NCI-H1105 treated with DMSO at 0.1 percent for 48 hours (cell line): ENCODE data around the gene MCF2L2.

Experiments
- DNase-seq: peaks from one replicate; lab custom pipeline; 2025; lab: John Stamatoyannopoulos, UW

Gene MCF2L2

GRCh38 chr3:183327343-183327742, 101.1 kb downstream of the MCF2L2 start:
- no peak for DNase-seq

- DNase-seq, result no peak
Measured at GRCh38 chr3:183324083-183324482, 104.3 kb downstream of the MCF2L2 start.

- no peak for DNase-seq
Measured at GRCh38 chr3:183319371-183319770, 109.0 kb downstream of the MCF2L2 start.

GRCh38 chr3:183318877-183319276, 109.5 kb downstream of the MCF2L2 start:
- no peak for DNase-seq

- no peak for DNase-seq
Measured at GRCh38 chr3:183317886-183318865, 110.2 kb downstream of the MCF2L2 start.

- DNase-seq, result no peak
Measured at GRCh38 chr3:183317271-183317670, 111.1 kb downstream of the MCF2L2 start.

- no peak for DNase-seq
Measured at GRCh38 chr3:183315739-183316138, 112.7 kb downstream of the MCF2L2 start.

GRCh38 chr3:183313764-183314163, 114.7 kb downstream of the MCF2L2 start:
- DNase-seq, result no peak

- no peak for DNase-seq
Measured at GRCh38 chr3:183313351-183313750, 115.1 kb downstream of the MCF2L2 start.

- no peak for DNase-seq
Measured at GRCh38 chr3:183312433-183312832, 116.0 kb downstream of the MCF2L2 start.

GRCh38 chr3:183310936-183311335, 117.5 kb downstream of the MCF2L2 start:
- DNase-seq, result no peak

GRCh38 chr3:183309276-183309675, 119.1 kb downstream of the MCF2L2 start:
- no peak for DNase-seq

GRCh38 chr3:183308751-183309150, 119.7 kb downstream of the MCF2L2 start:
- DNase-seq, result no peak

- DNase-seq, result no peak
Measured at GRCh38 chr3:183307749-183308148, 120.7 kb downstream of the MCF2L2 start.

GRCh38 chr3:183306798-183307671, 121.4 kb downstream of the MCF2L2 start:
- DNase-seq, result no peak

GRCh38 chr3:183303690-183304089, 124.7 kb downstream of the MCF2L2 start:
- no peak for DNase-seq

GRCh38 chr3:183301937-183302580, 126.4 kb downstream of the MCF2L2 start:
- no peak for DNase-seq

- DNase-seq, result no peak
Measured at GRCh38 chr3:183300996-183301562, 127.3 kb downstream of the MCF2L2 start.

- no peak for DNase-seq
Measured at GRCh38 chr3:183299976-183300375, 128.4 kb downstream of the MCF2L2 start.

GRCh38 chr3:183298701-183299153, 129.7 kb downstream of the MCF2L2 start:
- DNase-seq, result no peak

GRCh38 chr3:183296944-183297343, 131.5 kb downstream of the MCF2L2 start:
- DNase-seq, result no peak

- no peak for DNase-seq
Measured at GRCh38 chr3:183295211-183295610, 133.2 kb downstream of the MCF2L2 start.
